ENCODE results near the gene TRIAP1.

Gene TRIAP1

DNA sequence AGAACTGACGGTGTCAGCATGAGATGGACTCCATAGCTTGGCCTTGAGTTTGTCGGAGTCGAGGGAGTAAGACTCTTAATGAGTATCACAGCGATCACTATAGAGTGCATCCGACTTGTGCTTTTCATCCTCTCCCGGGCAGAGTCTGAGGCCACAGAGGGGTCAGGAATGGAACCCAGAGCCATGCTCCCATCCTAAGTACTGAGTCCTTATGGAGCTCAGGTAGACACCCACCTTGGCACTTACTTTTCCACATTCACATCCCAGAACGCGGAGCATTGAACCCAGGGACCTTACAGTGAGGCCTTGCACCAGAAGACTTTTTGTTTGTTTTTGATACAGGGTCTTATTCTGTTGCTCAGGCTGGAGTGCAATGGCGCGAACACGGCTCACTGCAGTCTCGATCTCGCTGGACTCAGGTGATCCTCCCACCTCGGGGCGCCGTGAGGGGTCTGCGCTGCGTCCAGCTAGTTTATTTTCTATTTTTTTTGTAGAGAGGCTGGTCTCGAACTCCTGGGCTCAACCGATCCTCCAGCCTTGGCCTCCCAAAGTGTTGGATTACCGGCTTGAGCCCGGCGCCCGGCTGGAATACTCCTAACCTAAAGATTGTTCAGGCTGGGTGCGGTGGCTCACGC is 24.1 kb upstream of the TRIAP1 start:
- Histone ChIP-seq H3K36me3 (ENCODE audit: insufficient read depth, low read length) (peaks cover 27% of the 10 kb centered on the region), H3K27me3 (ENCODE audit: insufficient read depth, low read length) (no peaks in the 10 kb centered on the region), H3K4me3 (ENCODE audit: low read depth, low read length, poor library complexity, severe bottlenecking) (peak overlapping the region; percentile 98), H3K9me2 (ENCODE audit: low read depth, low read length) (no peaks in the 10 kb centered on the region), H3K9ac (ENCODE audit: low read length) (peak overlapping the region; percentile 94), H3F3A (ENCODE audit: insufficient read depth, low read length) (no peaks in the 10 kb centered on the region), H3K79me2 (ENCODE audit: insufficient read depth, low read length) (peaks cover 38% of the 10 kb centered on the region), H2AFZ (ENCODE audit: low read length) (peak overlapping the region; percentile 60; the same call in 1 of the 2 replicates), H4K20me1 (ENCODE audit: insufficient read depth, low read length) (0 out of 2 replicates have a peak, but pooled peaks cover 3% of the 10 kb centered on the region), H3K4me2 (ENCODE audit: low read length) (peak overlapping the region; percentile 99), H3K4me1 (ENCODE audit: insufficient read depth, low read length, severe bottlenecking) (peaks cover 67% of the 10 kb centered on the region), H3K27ac (ENCODE audit: low read depth, low read length, poor library complexity, severe bottlenecking) (peak overlapping the region; percentile 87), H3K9me3 (ENCODE audit: low read length) (no peaks in the 10 kb centered on the region)
- TF ChIP-seq, protein P1, sequence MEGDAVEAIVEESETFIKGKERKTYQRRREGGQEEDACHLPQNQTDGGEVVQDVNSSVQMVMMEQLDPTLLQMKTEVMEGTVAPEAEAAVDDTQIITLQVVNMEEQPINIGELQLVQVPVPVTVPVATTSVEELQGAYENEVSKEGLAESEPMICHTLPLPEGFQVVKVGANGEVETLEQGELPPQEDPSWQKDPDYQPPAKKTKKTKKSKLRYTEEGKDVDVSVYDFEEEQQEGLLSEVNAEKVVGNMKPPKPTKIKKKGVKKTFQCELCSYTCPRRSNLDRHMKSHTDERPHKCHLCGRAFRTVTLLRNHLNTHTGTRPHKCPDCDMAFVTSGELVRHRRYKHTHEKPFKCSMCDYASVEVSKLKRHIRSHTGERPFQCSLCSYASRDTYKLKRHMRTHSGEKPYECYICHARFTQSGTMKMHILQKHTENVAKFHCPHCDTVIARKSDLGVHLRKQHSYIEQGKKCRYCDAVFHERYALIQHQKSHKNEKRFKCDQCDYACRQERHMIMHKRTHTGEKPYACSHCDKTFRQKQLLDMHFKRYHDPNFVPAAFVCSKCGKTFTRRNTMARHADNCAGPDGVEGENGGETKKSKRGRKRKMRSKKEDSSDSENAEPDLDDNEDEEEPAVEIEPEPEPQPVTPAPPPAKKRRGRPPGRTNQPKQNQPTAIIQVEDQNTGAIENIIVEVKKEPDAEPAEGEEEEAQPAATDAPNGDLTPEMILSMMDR (IDR thresholded peaks at IDR 0.05; ENCODE audit: low read length), result no peak
- TF ChIP-seq EZH2 (IDR thresholded peaks at IDR 0.05; ENCODE audit: borderline replicate concordance, low read length), result no peak

- peak within 1 kb of the TSS; percentile 99 for H3K4me2 ChIP-seq (ENCODE audit: low read length)
- no peaks in the 10 kb centered on the region for H3K9me2 ChIP-seq (ENCODE audit: low read depth, low read length)
- H3F3A ChIP-seq (ENCODE audit: insufficient read depth, low read length), result no peaks in the 10 kb centered on the region
- peaks cover 42% of the 10 kb centered on the region for H3K79me2 ChIP-seq (ENCODE audit: insufficient read depth, low read length)
- H3K9ac ChIP-seq (ENCODE audit: low read length), result peak within 1 kb of the TSS; percentile 94
- peak within 1 kb of the TSS; percentile 60; the same call in 1 of the 2 replicates for H2AFZ ChIP-seq (ENCODE audit: low read length)
- H3K27ac ChIP-seq (ENCODE audit: low read depth, low read length, poor library complexity, severe bottlenecking), result peak within 1 kb of the TSS; percentile 87
- peak within 1 kb of the TSS; percentile 98 for H3K4me3 ChIP-seq (ENCODE audit: low read depth, low read length, poor library complexity, severe bottlenecking)
- no peaks in the 10 kb centered on the region for H3K27me3 ChIP-seq (ENCODE audit: insufficient read depth, low read length)
- peaks cover 33% of the 10 kb centered on the region for H3K36me3 ChIP-seq (ENCODE audit: insufficient read depth, low read length)
- TF ChIP-seq, protein P1 (IDR thresholded peaks at IDR 0.05; ENCODE audit: low read length), result peak; percentile 85
- TF ChIP-seq EZH2 (IDR thresholded peaks at IDR 0.05; ENCODE audit: borderline replicate concordance, low read length), result no peak
- peaks cover 61% of the 10 kb centered on the region for H3K4me1 ChIP-seq (ENCODE audit: insufficient read depth, low read length, severe bottlenecking)
- no peaks in the 10 kb centered on the region for H3K9me3 ChIP-seq (ENCODE audit: low read length)
- H4K20me1 ChIP-seq (ENCODE audit: insufficient read depth, low read length), result 0 out of 2 replicates have a peak, but pooled peaks cover 3% of the 10 kb centered on the region
These were observed 23.4 kb upstream of the TRIAP1 start, which contains the start of gene SRSF9 for GRCh38 chr12:120469450-120470149. TSS of gene SRSF9 (minus strand) at chr12:120469748. CDS start at chr12:120469609, 139 bp downstream.

- peak overlapping the region; percentile 98 for H3K4me3 ChIP-seq (ENCODE audit: low read depth, low read length, poor library complexity, severe bottlenecking)
- H3K9me3 ChIP-seq (ENCODE audit: low read length), result no peaks in the 10 kb centered on the region
- H3K27me3 ChIP-seq (ENCODE audit: insufficient read depth, low read length), result no peaks in the 10 kb centered on the region
- peak overlapping the region; percentile 58 for H3K27ac ChIP-seq (ENCODE audit: low read depth, low read length, poor library complexity, severe bottlenecking)
- peaks cover 40% of the 10 kb centered on the region for H3K36me3 ChIP-seq (ENCODE audit: insufficient read depth, low read length)
- no peaks in the 10 kb centered on the region for H3F3A ChIP-seq (ENCODE audit: insufficient read depth, low read length)
- no peak overlapping the region for H2AFZ ChIP-seq (ENCODE audit: low read length)
- H3K79me2 ChIP-seq (ENCODE audit: insufficient read depth, low read length), result peaks cover 42% of the 10 kb centered on the region
- peak overlapping the region; percentile 94 for H3K9ac ChIP-seq (ENCODE audit: low read length)
- peaks cover 54% of the 10 kb centered on the region for H3K4me1 ChIP-seq (ENCODE audit: insufficient read depth, low read length, severe bottlenecking)
- H3K9me2 ChIP-seq (ENCODE audit: low read depth, low read length), result no peaks in the 10 kb centered on the region
- peak overlapping the region; percentile 76 for H3K4me2 ChIP-seq (ENCODE audit: low read length)
- 0 out of 2 replicates have a peak, but pooled peaks cover 3% of the 10 kb centered on the region for H4K20me1 ChIP-seq (ENCODE audit: insufficient read depth, low read length)
- TF ChIP-seq, protein P1 (IDR thresholded peaks at IDR 0.05; ENCODE audit: low read length), result peak; percentile 32
- TF ChIP-seq EZH2 (IDR thresholded peaks at IDR 0.05; ENCODE audit: borderline replicate concordance, low read length), result no peak
These were observed 22.8 kb upstream of the TRIAP1 start for GRCh38 chr12:120468821-120469449.

All from OCI-LY1 (cell line).